ENCODE measurements around the gene ANO2. TPM values are rescaled to one million over a fixed set of nuclear protein-coding genes. Genes with fewer than 3 reads are reported as not detected.
"Not testable (repeated sequence)": the region's sequence is repeated elsewhere in the genome, so short reads cannot be mapped to it uniquely, and the experiment has no call there.

Gene ANO2
- total RNA-seq, 1 donor from 2014 or later: 8.7 TPM

- DNase-seq (ENCODE audit: low spot score): no peak
Observed at GRCh38 chr12:5830111-5830510, 114.9 kb downstream of the ANO2 start.

DNA sequence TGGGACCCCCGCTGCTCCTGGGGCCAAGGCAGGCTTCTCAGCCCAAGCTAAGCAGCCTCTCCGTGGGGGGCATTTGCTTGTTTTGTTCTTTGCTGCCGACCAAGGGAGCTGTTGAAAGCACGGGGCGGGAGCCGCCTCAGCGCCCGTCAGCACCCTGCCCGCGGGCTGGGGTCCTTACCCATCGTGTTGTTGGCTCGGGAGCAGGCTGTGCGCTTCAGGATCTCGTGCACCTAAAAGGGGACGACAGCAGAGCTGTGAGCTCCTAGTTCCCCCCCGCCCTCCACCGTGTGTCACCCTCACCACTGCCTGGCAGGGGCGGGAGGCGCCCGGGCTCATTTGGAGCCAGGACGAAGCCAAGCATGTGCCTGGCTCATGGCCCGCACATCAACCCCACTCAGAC lies 117.5 kb downstream of the ANO2 start:
- DNase-seq (ENCODE audit: low spot score): no peak

DNA sequence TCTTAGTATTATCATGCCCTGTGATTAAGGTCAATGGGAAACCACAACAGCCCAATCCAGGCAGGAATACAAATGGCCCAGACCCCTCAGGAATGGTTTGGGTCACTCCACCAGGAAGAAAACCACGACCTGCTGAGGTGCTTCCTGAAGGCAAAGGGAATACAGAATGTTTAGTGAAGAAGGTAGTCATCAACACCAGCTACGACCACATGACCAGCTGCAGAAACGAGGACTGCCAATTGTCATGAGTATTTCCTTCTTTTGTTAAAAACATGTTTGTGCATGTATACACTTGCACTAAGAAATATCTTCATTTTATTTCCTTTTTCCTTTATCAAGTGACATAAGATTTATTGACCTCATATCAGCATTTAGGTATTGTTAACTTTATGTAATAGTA lies 119.3 kb downstream of the ANO2 start:
- DNase-seq (ENCODE audit: low spot score): not testable (repeated sequence)

GRCh38 chr12:5818877-5819276 lies 126.2 kb downstream of the ANO2 start:
- not testable (repeated sequence) for DNase-seq (ENCODE audit: low spot score)

DNA sequence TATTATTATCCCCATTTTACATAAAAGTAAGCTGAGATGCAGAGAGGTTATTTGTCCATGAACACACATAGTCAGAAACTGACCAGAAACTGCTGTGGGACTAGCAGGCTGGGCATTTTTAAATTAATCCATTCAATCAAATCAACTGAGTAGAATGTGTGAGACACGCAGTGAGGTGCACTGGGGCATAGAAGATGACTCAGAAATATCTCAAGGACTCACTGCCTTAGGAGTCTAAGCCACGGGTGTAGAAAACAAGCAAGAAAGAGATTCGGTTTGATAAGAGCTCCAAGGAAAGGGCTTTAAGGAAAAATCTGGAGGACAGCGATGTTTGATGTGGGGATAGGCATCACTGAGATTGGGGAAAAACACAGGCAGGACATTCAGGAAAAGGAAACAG lies 127.8 kb downstream of the ANO2 start:
- no peak for DNase-seq (ENCODE audit: low spot score)

GRCh38 chr12:5809586-5809985 lies 135.5 kb downstream of the ANO2 start:
- no peak for DNase-seq (ENCODE audit: low spot score)

GRCh38 chr12:5808981-5809380 lies 136.1 kb downstream of the ANO2 start:
- peak; percentile 92 for DNase-seq (ENCODE audit: low spot score)

DNA sequence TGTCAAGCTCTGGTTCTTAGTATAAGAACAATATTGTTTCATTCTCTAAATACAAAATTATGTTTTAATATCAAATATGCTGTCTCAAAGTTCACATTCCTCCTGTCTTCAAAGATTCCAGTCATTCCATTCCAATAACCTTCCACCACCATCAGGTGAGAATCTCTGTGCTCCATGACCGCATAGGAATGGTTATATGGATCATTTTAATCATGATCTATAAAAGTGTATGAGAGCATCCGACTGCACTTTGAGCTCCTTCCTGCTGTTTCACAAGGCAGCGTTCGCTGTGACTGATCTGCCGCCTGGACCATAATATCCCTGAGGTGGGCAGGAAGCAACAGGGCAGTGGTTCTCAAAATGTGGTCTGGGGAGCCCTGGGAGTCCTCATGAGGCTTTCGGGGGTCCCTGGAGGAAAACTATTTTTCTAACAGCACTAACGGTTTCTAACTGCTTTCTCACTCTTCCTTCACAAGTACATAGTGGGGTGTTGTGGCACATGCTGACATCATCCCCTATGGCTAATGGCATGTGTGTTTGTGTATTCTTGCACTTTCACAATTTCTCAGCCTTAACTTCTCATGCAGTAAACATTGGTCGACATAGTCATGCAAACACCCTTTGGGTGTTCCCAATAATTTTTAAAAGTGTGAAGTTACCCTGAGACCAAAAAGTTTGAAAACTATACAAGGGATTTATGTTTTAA lies 137.4 kb downstream of the ANO2 start:
- DNase-seq (ENCODE audit: low spot score): no peak

DNA sequence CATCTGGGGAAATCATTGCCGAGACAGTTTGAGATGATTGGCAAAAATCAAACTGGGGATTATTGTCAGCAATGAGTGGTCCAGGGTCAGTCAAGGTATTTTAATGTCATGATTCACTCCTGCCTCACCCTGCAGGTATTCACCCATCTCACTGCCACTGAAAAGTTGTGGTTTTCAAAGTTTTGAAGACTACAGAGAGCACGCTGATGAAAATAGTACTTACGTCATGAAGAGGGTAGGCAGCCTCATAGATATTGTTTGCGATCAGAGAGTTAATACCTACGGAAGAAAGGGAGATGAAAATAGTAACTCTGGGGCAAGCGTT lies 138.0 kb downstream of the ANO2 start:
- no peak for DNase-seq (ENCODE audit: low spot score)

- no peak for DNase-seq (ENCODE audit: low spot score)
Observed at GRCh38 chr12:5806371-5807089, 138.5 kb downstream of the ANO2 start.

GRCh38 chr12:5803532-5803931 lies 141.5 kb downstream of the ANO2 start:
- no peak for DNase-seq (ENCODE audit: low spot score)

DNA sequence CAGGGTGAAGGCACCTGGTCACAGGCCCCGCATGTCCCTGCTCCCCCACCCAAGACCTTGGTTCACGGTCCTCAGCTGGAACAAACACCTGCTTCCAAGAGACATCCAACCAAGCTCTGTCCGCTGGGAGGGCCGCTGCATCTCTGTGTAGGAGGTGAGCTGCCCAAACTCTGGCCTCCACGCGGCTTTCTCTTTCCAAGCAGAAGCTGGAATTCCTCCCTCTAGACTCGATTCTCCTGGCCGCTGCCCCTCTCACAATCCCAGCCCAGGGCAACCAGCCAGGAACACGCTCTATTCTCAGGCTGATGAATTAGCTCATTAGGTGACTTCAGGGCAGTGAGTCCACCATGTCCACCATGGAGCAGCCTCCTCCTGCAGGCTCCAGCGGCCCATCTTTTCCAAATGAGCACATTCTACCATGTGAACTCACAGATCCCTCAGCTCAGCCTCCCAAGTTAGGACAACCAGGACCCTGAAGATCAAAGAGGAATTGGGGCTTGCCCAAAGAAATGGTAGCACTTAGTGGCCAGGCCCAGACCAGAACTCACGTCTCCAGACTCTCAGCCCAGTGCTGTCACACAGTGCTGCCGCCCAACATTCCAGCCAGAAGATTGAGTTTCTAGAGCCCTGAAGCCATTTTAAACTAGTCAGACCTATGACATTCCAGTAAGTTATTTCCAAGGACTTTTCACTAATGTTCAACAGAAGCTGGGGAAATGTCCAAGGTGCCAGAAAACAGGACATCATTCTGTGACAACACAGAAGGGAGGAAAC lies 146.6 kb downstream of the ANO2 start:
- no peak for DNase-seq (ENCODE audit: low spot score)

DNA sequence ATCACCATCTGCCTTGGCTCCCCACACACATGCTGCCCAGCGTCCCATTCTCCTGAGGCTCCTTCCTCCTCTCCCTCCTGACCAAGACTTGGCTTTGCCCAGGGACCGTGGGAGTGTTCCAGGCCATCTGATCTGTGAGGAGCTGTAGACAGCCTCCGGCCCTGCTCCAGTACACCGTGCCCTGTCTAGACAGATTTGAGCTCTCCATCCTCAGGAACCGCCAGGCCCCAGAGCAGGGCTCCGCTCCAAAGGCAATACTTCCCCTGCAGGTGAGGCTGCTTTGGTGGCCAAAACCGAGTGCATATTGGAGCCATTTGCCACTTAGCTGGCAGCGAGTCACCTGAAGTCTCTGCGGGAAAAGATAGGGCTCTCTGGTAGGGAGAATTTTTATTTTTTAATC lies 147.4 kb downstream of the ANO2 start:
- DNase-seq (ENCODE audit: low spot score): no peak

DNA sequence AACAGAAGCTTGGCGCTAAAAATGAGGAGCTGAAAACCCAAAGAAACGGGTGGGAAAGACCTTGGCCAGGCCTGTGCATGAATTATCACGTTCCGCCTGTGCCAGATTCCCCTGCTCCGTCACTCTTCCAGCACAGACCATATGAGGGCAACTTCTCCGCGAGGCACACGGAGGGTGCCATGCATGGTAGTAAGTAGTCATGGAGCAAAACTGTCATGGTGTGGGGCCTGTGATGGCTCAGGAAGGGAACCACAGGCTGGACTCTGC lies 148.2 kb downstream of the ANO2 start:
- DNase-seq (ENCODE audit: low spot score): no peak

DNA sequence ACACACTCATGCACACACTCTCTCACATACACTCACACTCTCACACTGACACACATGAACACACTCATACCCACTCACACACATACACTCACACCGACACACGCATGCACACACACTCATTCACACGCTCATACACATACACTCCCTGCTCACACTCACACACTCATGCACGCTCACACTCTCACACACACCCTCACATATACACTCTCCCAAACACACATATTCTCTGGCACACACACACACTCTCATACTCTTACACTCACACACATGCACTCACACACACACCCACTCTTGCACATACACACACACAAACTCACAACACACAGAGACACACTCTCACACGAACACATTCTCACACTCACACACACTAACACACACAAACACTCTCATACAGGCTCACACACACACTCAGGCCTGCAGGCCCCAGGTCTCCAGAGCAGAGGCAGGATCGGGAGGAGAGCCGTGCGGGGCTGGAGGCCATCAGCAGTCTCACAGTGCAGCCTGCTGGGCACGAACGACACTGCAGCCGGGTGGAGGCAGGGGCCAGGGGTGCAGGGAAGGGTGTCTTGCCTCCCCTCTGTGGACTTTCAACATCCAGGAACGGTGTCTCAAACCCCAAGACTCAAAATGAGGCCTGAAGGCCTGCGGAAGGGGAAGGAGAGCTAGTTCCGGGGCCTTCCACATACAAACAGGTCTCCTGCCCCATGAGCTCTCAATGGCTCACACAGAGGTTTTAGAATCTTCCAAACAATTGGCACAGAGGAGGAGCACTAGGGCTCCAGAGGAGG lies 148.7 kb downstream of the ANO2 start:
- peak; percentile 57 for DNase-seq (ENCODE audit: low spot score)

- DNase-seq (ENCODE audit: low spot score): peak; percentile 80
Observed at GRCh38 chr12:5794156-5794555, 150.9 kb downstream of the ANO2 start.

DNA sequence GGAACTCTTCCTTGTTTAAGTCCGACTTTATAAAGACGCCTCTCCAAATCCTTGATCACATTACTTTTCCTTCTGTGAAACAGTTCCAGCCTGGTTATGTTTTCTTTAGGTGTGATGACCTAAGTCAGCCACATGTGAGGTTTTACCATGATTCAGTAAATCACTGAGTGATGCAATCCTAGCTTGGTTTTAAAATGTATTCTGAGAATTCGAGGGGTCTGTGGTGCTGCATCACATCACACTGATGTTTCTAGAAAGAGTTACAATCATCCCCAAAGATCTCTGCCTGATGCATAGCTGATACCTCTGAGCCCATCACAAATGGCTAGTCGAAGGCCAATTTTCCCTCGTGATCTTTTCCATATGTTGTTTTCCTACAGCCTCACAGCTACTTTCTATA lies 152.7 kb downstream of the ANO2 start:
- DNase-seq (ENCODE audit: low spot score): no peak

DNA sequence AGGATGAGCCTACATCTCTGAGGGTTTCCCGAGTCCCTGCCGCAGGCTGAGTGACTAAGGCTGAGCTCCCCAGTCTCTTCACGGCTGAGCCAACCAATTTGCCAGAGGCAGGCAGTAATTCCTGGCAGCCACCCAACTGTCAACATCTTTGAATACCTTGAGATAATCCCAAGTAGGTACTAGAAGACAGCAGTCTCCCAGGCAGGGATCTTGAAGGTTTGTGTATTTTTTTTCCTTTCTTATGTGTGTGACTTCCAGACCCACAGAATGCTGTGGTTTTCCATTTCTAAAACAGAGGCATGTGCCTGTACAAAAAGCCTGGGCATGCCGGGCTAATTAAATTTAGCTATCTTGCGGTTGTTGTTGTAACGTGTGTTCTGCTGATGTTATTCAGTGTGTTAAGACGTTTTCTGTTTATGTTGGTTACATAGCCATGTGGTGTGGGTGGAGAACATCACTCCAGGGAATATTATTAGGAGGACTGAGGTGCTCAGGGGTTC lies 155.5 kb downstream of the ANO2 start:
- no peak for DNase-seq (ENCODE audit: low spot score)

GRCh38 chr12:5787828-5788227 lies 157.2 kb downstream of the ANO2 start:
- DNase-seq (ENCODE audit: low spot score): no peak

DNA sequence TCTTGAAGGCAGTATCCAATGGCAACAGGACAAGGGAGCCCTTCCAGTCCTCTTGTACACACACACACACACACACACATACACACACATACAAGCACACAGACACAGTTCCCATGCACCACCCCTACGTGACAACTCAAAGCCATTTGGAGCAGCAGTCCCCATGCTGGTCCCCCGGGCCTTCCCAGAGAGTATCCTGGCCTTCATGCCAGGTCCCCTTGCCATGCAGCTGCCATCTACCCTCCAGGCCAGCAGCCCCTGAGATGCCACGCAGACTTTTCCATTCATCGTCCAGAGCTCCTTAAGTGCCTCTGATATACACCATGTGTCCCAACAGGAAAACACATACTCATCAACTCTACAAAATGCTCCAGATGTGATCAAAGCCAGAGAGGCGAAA lies 159.5 kb downstream of the ANO2 start:
- no peak for DNase-seq (ENCODE audit: low spot score)

GRCh38 chr12:5784462-5785130 lies 160.5 kb downstream of the ANO2 start:
- DNase-seq (ENCODE audit: low spot score): no peak

All from umbilical cord (tissue), 2 donors.